Upper lobe of right lung (tissue), 1 donor: ENCODE results near the gene GRAMD2A. TPM values are rescaled to one million over a fixed set of nuclear protein-coding genes. Genes with fewer than 3 reads are reported as not detected.

Experiments used
- ATAC-seq: fragments of 200-7000 bp; cut with Tn5 transposase; one replicate; pipeline ENCODE4 v1.9.1; 2020; ENCODE audit warnings: mild to moderate bottlenecking, moderate library complexity
- DNase-seq: peaks from one replicate; pipeline ENCODE4 v3.0.0-alpha.2; 2020
- H3K27ac ChIP-seq: fragments of 200-600 bp; one replicate; pipeline ENCODE4 v1.8.0; 2022
- H3K27me3 ChIP-seq: fragments of 200-600 bp; one replicate; pipeline ENCODE4 v1.8.0; 2022; ENCODE audit warnings: mild to moderate bottlenecking
- H3K36me3 ChIP-seq: fragments of 200-600 bp; one replicate; pipeline ENCODE4 v1.8.0; 2022
- H3K4me1 ChIP-seq: fragments of 200-600 bp; one replicate; pipeline ENCODE4 v1.8.0; 2022
- H3K4me3 ChIP-seq: fragments of 200-600 bp; one replicate; pipeline ENCODE4 v1.8.0; 2022; ENCODE audit warnings: mild to moderate bottlenecking
- H3K9me3 ChIP-seq: fragments of 200-600 bp; one replicate; pipeline ENCODE4 v1.8.0; 2022
- CTCF ChIP-seq: fragments of 200-600 bp; IDR thresholded peaks from one replicate; pipeline ENCODE4 v1.8.0; 2022; ENCODE audit warnings: antibody characterized with exemption
- intact Hi-C: fragments of 100-400 bp; cut with DNase I; formaldehyde crosslinking; loops from one replicate; pipeline ENCODE4 v1.11.0; 2022
- total RNA-seq: library from RNA; stranded (reverse); fragmentation: NEBNext Ultra II Directional; extraction: Animal tissue kit (Norgen Biotek cat#: 25700); gene quantifications from one replicate; pipeline ENCODE4 v1.2.1, GENCODE V29; 2021
- donor health status: DM: no; HTN: yes; CAD: no; lungs with severe emphysema.

The GRAMD2A gene
- total RNA-seq, 1 donor from 2014 or later: 27.4 TPM

GRCh38 chr15:72193836-72194396, 3.7 kb downstream of the GRAMD2A start:
- intact Hi-C loops: no loop called here
- H3K36me3 ChIP-seq: peaks cover 3% of the 10 kb centered on the region
- no peaks in the 10 kb centered on the region for H3K9me3 ChIP-seq
- no peak overlapping the region for H3K4me3 ChIP-seq
- peak overlapping the region; percentile 70 for H3K27ac ChIP-seq
- DNase-seq (no peak), ATAC-seq (no peak)
- H3K27me3 ChIP-seq: no peaks in the 10 kb centered on the region
- no peak for TF ChIP-seq CTCF
- H3K4me1 ChIP-seq: peaks cover 7% of the 10 kb centered on the region

DNA sequence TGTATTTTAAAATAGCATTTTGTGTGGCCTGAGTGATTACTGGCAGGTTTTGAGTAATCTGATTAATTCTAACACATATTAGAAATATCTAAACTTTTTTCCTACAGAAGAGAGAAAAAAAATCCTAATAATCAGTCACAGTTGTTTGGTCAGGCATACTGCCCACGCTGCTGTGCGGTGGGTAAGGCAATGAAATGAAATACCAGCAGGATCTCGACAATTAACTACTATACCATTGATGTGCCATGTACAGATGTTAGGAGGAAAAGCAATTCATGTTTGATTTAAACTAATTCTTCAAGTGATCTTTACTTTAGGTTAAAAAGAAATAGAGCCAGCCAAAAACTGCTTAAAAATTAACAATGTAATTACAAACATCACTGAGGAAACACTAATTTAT, 5.2 kb downstream of the GRAMD2A start:
- ATAC-seq (no peak), DNase-seq (no peak)
- no peak for TF ChIP-seq CTCF
- no peaks in the 10 kb centered on the region for H3K27me3 ChIP-seq
- H3K36me3 ChIP-seq: no peaks in the 10 kb centered on the region
- no peak overlapping the region for H3K4me3 ChIP-seq
- no peak overlapping the region for H3K27ac ChIP-seq
- H3K4me1 ChIP-seq: peaks cover 5% of the 10 kb centered on the region
- H3K9me3 ChIP-seq: no peaks in the 10 kb centered on the region
- intact Hi-C loops: no loop called here

DNA sequence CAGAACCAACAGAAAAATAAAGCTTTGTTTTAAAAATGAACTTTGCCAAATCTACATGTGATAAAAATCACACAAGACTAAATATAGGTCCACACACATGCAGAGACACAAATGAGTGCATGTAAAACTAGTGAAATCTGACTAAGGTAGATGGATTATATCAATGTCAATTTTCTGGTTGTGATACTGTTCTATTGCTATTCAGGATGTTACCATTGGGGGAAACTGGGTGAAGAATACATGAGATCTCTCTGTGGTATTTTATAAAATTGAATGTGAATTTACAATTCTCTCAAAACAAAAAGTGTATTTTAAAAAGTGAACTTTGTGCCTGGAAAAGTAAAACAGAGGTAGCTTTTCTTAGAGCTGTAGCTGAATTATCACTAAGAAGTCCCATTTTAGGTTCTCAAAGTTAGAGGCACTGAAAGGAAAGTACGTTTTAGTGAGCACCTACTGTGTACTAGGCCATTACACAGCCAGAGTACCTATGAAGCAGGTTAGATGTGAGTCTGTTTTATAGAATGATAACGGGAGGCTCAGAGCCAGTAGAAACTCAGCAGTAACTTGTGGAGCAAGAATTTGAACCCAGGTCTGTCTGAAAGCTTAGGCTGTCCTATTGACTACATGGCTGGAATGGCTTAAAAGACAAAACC, 8.2 kb downstream of the GRAMD2A start:
- Histone ChIP-seq H3K4me1 (no peaks in the 10 kb centered on the region), H3K36me3 (no peaks in the 10 kb centered on the region), H3K4me3 (no peak overlapping the region), H3K27ac (no peak overlapping the region), H3K9me3 (no peaks in the 10 kb centered on the region), H3K27me3 (peaks cover 23% of the 10 kb centered on the region)
- ATAC-seq (no peak), DNase-seq (no peak)
- no peak for TF ChIP-seq CTCF
- intact Hi-C loops: no loop called here

- Histone ChIP-seq H3K9me3 (no peaks in the 10 kb centered on the region), H3K36me3 (no peaks in the 10 kb centered on the region), H3K4me3 (peak overlapping the region; percentile 19), H3K27me3 (peaks cover 34% of the 10 kb centered on the region), H3K4me1 (no peaks in the 10 kb centered on the region), H3K27ac (peak overlapping the region; percentile 76)
- TF ChIP-seq CTCF: no peak
- ATAC-seq (peak; percentile 96), DNase-seq (peak; percentile 92)
- intact Hi-C loops: no loop called here
Observed at GRCh38 chr15:72184165-72184811, 13.3 kb downstream of the GRAMD2A start.

GRCh38 chr15:72183781-72184164, 13.8 kb downstream of the GRAMD2A start:
- H3K27ac ChIP-seq: peak overlapping the region; percentile 76
- no peaks in the 10 kb centered on the region for H3K4me1 ChIP-seq
- TF ChIP-seq CTCF: no peak
- intact Hi-C loops: no loop called here
- H3K27me3 ChIP-seq: peaks cover 34% of the 10 kb centered on the region
- ATAC-seq (no peak), DNase-seq (no peak)
- H3K36me3 ChIP-seq: no peaks in the 10 kb centered on the region
- H3K4me3 ChIP-seq: peak overlapping the region; percentile 19
- H3K9me3 ChIP-seq: no peaks in the 10 kb centered on the region
